Keratinocyte (primary cell): ENCODE data around the gene NPC2. TPM values are rescaled to one million over a fixed set of nuclear protein-coding genes. Genes with fewer than 3 reads are reported as not detected.

Experiments
- DNase-seq: peaks from one replicate; pipeline ENCODE4 v3.0.0-alpha.2; 2011; ENCODE audit warnings: low read depth, missing footprints, low spot score
- FAIRE-seq: peaks from 2 replicates; lab custom pipeline; 2011; peaks lifted over from hg19 to GRCh38; lab: Jason Lieb, UNC
- H2AFZ ChIP-seq: 2 replicates; pipeline ENCODE4 v1.6.0; 2012; ENCODE audit warnings: low read length, control low read depth, inconsistent platforms; ENCODE audit not compliant: control insufficient read depth
- H3K27ac ChIP-seq: 2 replicates; pipeline ENCODE4 v1.5.1; 2011; ENCODE audit warnings: low read length; ENCODE audit not compliant: control insufficient read depth, insufficient read depth
- H3K27me3 ChIP-seq: 3 replicates; pipeline ENCODE4 v1.6.0; 2011; ENCODE audit warnings: low read length; ENCODE audit not compliant: control insufficient read depth, insufficient read depth; ENCODE audit errors: extremely low read depth
- H3K36me3 ChIP-seq, 2 experiments: 2 replicates in 1 of 2; 3 replicates in 1 of 2; pipeline ENCODE4 v1.5.1; 2011; ENCODE audit warnings: low read length in 2 of 2, mild to moderate bottlenecking in 1 of 2; ENCODE audit not compliant: control insufficient read depth in 2 of 2, insufficient read depth in 2 of 2; ENCODE audit errors: extremely low read depth in 1 of 2
- H3K4me1 ChIP-seq: 3 replicates; pipeline ENCODE4 v1.5.1; 2011; ENCODE audit warnings: low read length; ENCODE audit not compliant: control insufficient read depth, insufficient read depth; ENCODE audit errors: extremely low read depth
- H3K4me2 ChIP-seq: 3 replicates; pipeline ENCODE4 v1.6.0; 2011; ENCODE audit warnings: low read depth, low read length; ENCODE audit not compliant: control insufficient read depth, insufficient read depth; ENCODE audit errors: extremely low read depth
- H3K4me3 ChIP-seq, 3 experiments: fragments of 200-600 bp in 1 of 3; sonication (generic) in 1 of 3; 2 replicates in 2 of 3; 3 replicates in 1 of 3; pipeline ENCODE4 v1.5.1; 2011 to 2016; ENCODE audit warnings: low read length in 3 of 3, mild to moderate bottlenecking in 3 of 3, control low read depth in 2 of 3, inconsistent platforms in 1 of 3, low read depth in 1 of 3, mixed read lengths in 1 of 3, mixed run types in 1 of 3, moderate library complexity in 1 of 3; ENCODE audit not compliant: control insufficient read depth in 2 of 3, insufficient read depth in 2 of 3; ENCODE audit errors: extremely low read depth in 1 of 3
- H3K79me2 ChIP-seq: 2 replicates; pipeline ENCODE4 v1.6.0; 2012; ENCODE audit warnings: low read length; ENCODE audit not compliant: control insufficient read depth, insufficient read depth
- H3K9ac ChIP-seq: 3 replicates; pipeline ENCODE4 v1.6.0; 2011; ENCODE audit warnings: low read length; ENCODE audit not compliant: control insufficient read depth, insufficient read depth; ENCODE audit errors: extremely low read depth
- H3K9me1 ChIP-seq: 3 replicates; pipeline ENCODE4 v1.6.0; 2011; ENCODE audit warnings: low read length; ENCODE audit not compliant: control insufficient read depth, insufficient read depth; ENCODE audit errors: extremely low read depth
- H3K9me3 ChIP-seq: 2 replicates; pipeline ENCODE4 v1.5.1; 2012; ENCODE audit warnings: low read depth, low read length; ENCODE audit not compliant: control insufficient read depth
- H4K20me1 ChIP-seq: 3 replicates; pipeline ENCODE4 v1.6.0; 2011; ENCODE audit warnings: low read length; ENCODE audit not compliant: control insufficient read depth, insufficient read depth; ENCODE audit errors: extremely low read depth
- CTCF ChIP-seq, 3 experiments: IDR thresholded peaks in 1 of 3; conservative IDR thresholded peaks in 1 of 3; optimal IDR thresholded peaks in 1 of 3; 2 replicates in 2 of 3; 3 replicates in 1 of 3; pipeline versions ENCODE3 to v1.5.1; 2011; ENCODE audit warnings: low read length in 3 of 3, mild to moderate bottlenecking in 3 of 3, moderate library complexity in 2 of 3, control low read depth in 1 of 3, inconsistent platforms in 1 of 3; ENCODE audit not compliant: insufficient read depth in 2 of 3; ENCODE audit errors: extremely low read depth in 1 of 3
- EZH2 ChIP-seq: IDR thresholded peaks from one replicate; pipeline ENCODE4 v1.6.1; 2012; ENCODE audit warnings: inconsistent platforms, mild to moderate bottlenecking, low read length, moderate library complexity
- dilution Hi-C: fragments of 300-500 bp; cut with MboI; formaldehyde crosslinking; loops from one replicate; pipeline ENCODE4 v1.7.0; 2020; ENCODE audit warnings: low sequenced_read_pairs; ENCODE audit not compliant: extremely low pct_ligation_motif_present
- polyA plus RNA-seq, 5 experiments: library from polyadenylated mRNA; depleted of rRNA in 3 of 5; stranded (reverse) in 3 of 5; stranded (forward) in 1 of 5; unstranded in 1 of 5; fragments of >200 nt; gene quantifications; 1 replicate in 1 of 5; 2 replicates in 3 of 5; 3 replicates in 1 of 5; pipeline versions ENCODE4 v1.2.1 to v1.2.3, GENCODE V29; 2011 to 2012; ENCODE audit warnings: missing spikeins in 2 of 5, low read depth in 1 of 5, low replicate concordance in 1 of 5

Gene NPC2
- polyA plus RNA-seq, 1 donor (not counting 4 experiments of a cell fraction or from before 2014, with no cell fraction given): 221 TPM

GRCh38 chr14:74459289-74459946, 33.7 kb downstream of the NPC2 start:
- no peaks in the 10 kb centered on the region for H3K9me3 ChIP-seq
- dilution Hi-C loops: no loop called here
- H3K79me2 ChIP-seq: no peaks in the 10 kb centered on the region
- H3K4me2 ChIP-seq: no peak overlapping the region
- H3K9me1 ChIP-seq: no peaks in the 10 kb centered on the region
- no peak overlapping the region for H2AFZ ChIP-seq
- no peak overlapping the region for H3K27ac ChIP-seq
- FAIRE-seq (no peak), DNase-seq (no peak)
- H3K4me1 ChIP-seq: no peaks in the 10 kb centered on the region
- no peaks in the 10 kb centered on the region for H3K36me3 ChIP-seq
- H3K27me3 ChIP-seq: peaks cover 6% of the 10 kb centered on the region
- peak; percentile 69 to 81 (median 77) for TF ChIP-seq CTCF (optimal IDR thresholded peaks at IDR 0.05 in 1 of 3, IDR thresholded peaks at IDR 0.05 in 1 of 3, conservative IDR thresholded peaks at IDR 0.05 in 1 of 3; ENCODE audit: extremely low read depth in 1 of 3, insufficient read depth in 2 of 3, low read length in 3 of 3)
- no peak for TF ChIP-seq EZH2
- H4K20me1 ChIP-seq: no peaks in the 10 kb centered on the region
- no peak overlapping the region for H3K9ac ChIP-seq
- no peak overlapping the region for H3K4me3 ChIP-seq

- no peaks in the 10 kb centered on the region for H3K4me1 ChIP-seq
- no peak overlapping the region for H3K4me2 ChIP-seq
- H3K36me3 ChIP-seq: no peaks in the 10 kb centered on the region
- no peaks in the 10 kb centered on the region for H3K9me3 ChIP-seq
- FAIRE-seq: no peak
- dilution Hi-C loops: no loop called here
- H3K9me1 ChIP-seq: no peaks in the 10 kb centered on the region
- DNase-seq: no peak
- no peaks in the 10 kb centered on the region for H4K20me1 ChIP-seq
- H3K79me2 ChIP-seq: no peaks in the 10 kb centered on the region
- H3K9ac ChIP-seq: no peak overlapping the region
- no peak overlapping the region for H3K27ac ChIP-seq
- H3K4me3 ChIP-seq: no peak overlapping the region
- H3K27me3 ChIP-seq: peaks cover 6% of the 10 kb centered on the region
- H2AFZ ChIP-seq: no peak overlapping the region
- TF ChIP-seq CTCF (optimal IDR thresholded peaks at IDR 0.05 in 1 of 3, IDR thresholded peaks at IDR 0.05 in 1 of 3, conservative IDR thresholded peaks at IDR 0.05 in 1 of 3; ENCODE audit: extremely low read depth in 1 of 3, insufficient read depth in 2 of 3, low read length in 3 of 3) (no peak), EZH2 (no peak)
These were observed 35.6 kb downstream of the NPC2 start for GRCh38 chr14:74457565-74457895.
